Measurements from ENCODE around the gene SLC12A7.

The SLC12A7 gene

GRCh38 chr5:1093361-1093760, 18.5 kb downstream of the SLC12A7 start:
- H3K36me3 ChIP-seq (ENCODE audit: insufficient read depth, low read length): no peaks in the 10 kb centered on the region

GRCh38 chr5:1092122-1092521, 19.7 kb downstream of the SLC12A7 start:
- Histone ChIP-seq H3K27me3 (ENCODE audit: insufficient read depth, low read length, poor library complexity, severe bottlenecking) (no peaks in the 10 kb centered on the region), H3K9me3 (ENCODE audit: insufficient read depth, low read depth, low read length) (no peaks in the 10 kb centered on the region), H3K4me1 (ENCODE audit: insufficient read depth, low read length, poor library complexity, severe bottlenecking) (no peaks in the 10 kb centered on the region), H3K79me2 (ENCODE audit: insufficient read depth, low read length) (no peaks in the 10 kb centered on the region), H3K9ac (ENCODE audit: low read depth, low read length, poor library complexity, severe bottlenecking) (no peak overlapping the region), H3K36me3 (ENCODE audit: insufficient read depth, low read length) (no peaks in the 10 kb centered on the region), H4K20me1 (ENCODE audit: insufficient read depth, low read length, poor library complexity, severe bottlenecking) (no peaks in the 10 kb centered on the region), H3K9me2 (replicated peaks; ENCODE audit: low read depth, low read length) (no peaks in the 10 kb centered on the region), H2AFZ (ENCODE audit: low read length) (no peak overlapping the region), H3F3A (ENCODE audit: low read depth) (no peaks in the 10 kb centered on the region), H3K4me3 (ENCODE audit: low read length, poor library complexity, severe bottlenecking) (no peak overlapping the region), H3K4me2 (ENCODE audit: low read depth, low read length, poor library complexity, severe bottlenecking) (no peak overlapping the region)
- no peak for TF ChIP-seq EZH2phosphoT487 (IDR thresholded peaks at IDR 0.05; ENCODE audit: borderline replicate concordance)
- no peak for TF ChIP-seq CTCF (conservative IDR thresholded peaks at IDR 0.05; ENCODE audit: low read length)

More at GRCh38 chr5:1093361-1093760, 18.5 kb downstream of the SLC12A7 start:
- Histone ChIP-seq H3F3A (ENCODE audit: low read depth) (no peaks in the 10 kb centered on the region), H2AFZ (ENCODE audit: low read length) (no peak overlapping the region), H3K4me3 (ENCODE audit: low read length, poor library complexity, severe bottlenecking) (no peak overlapping the region), H3K27me3 (ENCODE audit: insufficient read depth, low read length, poor library complexity, severe bottlenecking) (no peaks in the 10 kb centered on the region), H3K4me2 (ENCODE audit: low read depth, low read length, poor library complexity, severe bottlenecking) (no peak overlapping the region), H4K20me1 (ENCODE audit: insufficient read depth, low read length, poor library complexity, severe bottlenecking) (no peaks in the 10 kb centered on the region), H3K9ac (ENCODE audit: low read depth, low read length, poor library complexity, severe bottlenecking) (no peak overlapping the region), H3K79me2 (ENCODE audit: insufficient read depth, low read length) (no peaks in the 10 kb centered on the region), H3K4me1 (ENCODE audit: insufficient read depth, low read length, poor library complexity, severe bottlenecking) (no peaks in the 10 kb centered on the region), H3K9me3 (ENCODE audit: insufficient read depth, low read depth, low read length) (no peaks in the 10 kb centered on the region), H3K9me2 (replicated peaks; ENCODE audit: low read depth, low read length) (no peaks in the 10 kb centered on the region)
- TF ChIP-seq CTCF (conservative IDR thresholded peaks at IDR 0.05; ENCODE audit: low read length) (no peak), EZH2phosphoT487 (IDR thresholded peaks at IDR 0.05; ENCODE audit: borderline replicate concordance) (no peak)

- Histone ChIP-seq H4K20me1 (ENCODE audit: insufficient read depth, low read length, poor library complexity, severe bottlenecking) (no peaks in the 10 kb centered on the region), H3K4me3 (ENCODE audit: low read length, poor library complexity, severe bottlenecking) (no peak overlapping the region), H3K79me2 (ENCODE audit: insufficient read depth, low read length) (no peaks in the 10 kb centered on the region), H3K9ac (ENCODE audit: low read depth, low read length, poor library complexity, severe bottlenecking) (no peak overlapping the region), H2AFZ (ENCODE audit: low read length) (no peak overlapping the region), H3K4me2 (ENCODE audit: low read depth, low read length, poor library complexity, severe bottlenecking) (no peak overlapping the region), H3K4me1 (ENCODE audit: insufficient read depth, low read length, poor library complexity, severe bottlenecking) (no peaks in the 10 kb centered on the region), H3K9me2 (replicated peaks; ENCODE audit: low read depth, low read length) (no peaks in the 10 kb centered on the region), H3K9me3 (ENCODE audit: insufficient read depth, low read depth, low read length) (no peaks in the 10 kb centered on the region), H3K27me3 (ENCODE audit: insufficient read depth, low read length, poor library complexity, severe bottlenecking) (no peaks in the 10 kb centered on the region), H3F3A (ENCODE audit: low read depth) (no peaks in the 10 kb centered on the region), H3K36me3 (ENCODE audit: insufficient read depth, low read length) (no peaks in the 10 kb centered on the region)
- TF ChIP-seq EZH2phosphoT487 (IDR thresholded peaks at IDR 0.05; ENCODE audit: borderline replicate concordance): no peak
- no peak for TF ChIP-seq CTCF (conservative IDR thresholded peaks at IDR 0.05; ENCODE audit: low read length)
Measured at GRCh38 chr5:1091632-1092031, 20.2 kb downstream of the SLC12A7 start.

All from Loucy (cell line).